HepG2 (cell line): Measurements from ENCODE around the gene HFM1. TPM values are rescaled to one million over a fixed set of nuclear protein-coding genes. Genes with fewer than 3 reads are reported as not detected.

ENCODE experiments used
- ARID2 ChIP-seq: sonication (generic); formaldehyde crosslinking; IDR thresholded peaks from 2 replicates; pipeline ENCODE4 v1.8.1; 2022; ENCODE audit warnings: mild to moderate bottlenecking, missing genetic modification reagents, borderline replicate concordance
- KDM5B ChIP-seq: sonication (generic); formaldehyde crosslinking; IDR thresholded peaks from 2 replicates; pipeline ENCODE4 v1.4.0; 2020; ENCODE audit warnings: missing genetic modification reagents, mild to moderate bottlenecking, borderline replicate concordance
- MIER2 ChIP-seq: IDR thresholded peaks from 2 replicates; pipeline ENCODE4 v1.6.1; 2016; ENCODE audit warnings: missing biosample characterization, missing genetic modification reagents
- MLLT10 ChIP-seq: sonication (generic); formaldehyde crosslinking; IDR thresholded peaks from 2 replicates; pipeline ENCODE4 v1.4.0; 2020; ENCODE audit warnings: missing genetic modification reagents
- NFYB ChIP-seq: sonication (generic); formaldehyde crosslinking; IDR thresholded peaks from 2 replicates; pipeline ENCODE4 v1.4.0; 2020; ENCODE audit warnings: missing genetic modification reagents
- PHF21A ChIP-seq: sonication (generic); formaldehyde crosslinking; IDR thresholded peaks from 2 replicates; pipeline ENCODE4 v1.5.0; 2020; ENCODE audit warnings: mild to moderate bottlenecking, missing genetic modification reagents
- RBFOX2 ChIP-seq: fragments of 200-400 bp; formaldehyde crosslinking; IDR thresholded peaks from 2 replicates; pipeline ENCODE4 v1.6.1; 2017; ENCODE audit warnings: low read depth, mild to moderate bottlenecking, low read length
- SAP130 ChIP-seq: IDR thresholded peaks from 2 replicates; pipeline ENCODE4 v1.6.1; 2016; ENCODE audit warnings: low read depth
- SP4 ChIP-seq: sonication (generic); formaldehyde crosslinking; IDR thresholded peaks from 2 replicates; pipeline ENCODE4 v1.8.1; 2023; ENCODE audit warnings: mild to moderate bottlenecking, missing genetic modification reagents
- TSC22D2 ChIP-seq: sonication (generic); formaldehyde crosslinking; IDR thresholded peaks from 2 replicates; pipeline ENCODE4 v1.5.1; 2020; ENCODE audit warnings: missing genetic modification reagents, mild to moderate bottlenecking, borderline replicate concordance
- ZBTB20 ChIP-seq: sonication (generic); formaldehyde crosslinking; IDR thresholded peaks from 2 replicates; pipeline ENCODE4 v1.8.1; 2023; ENCODE audit warnings: missing genetic modification reagents, low read depth, mild to moderate bottlenecking, borderline replicate concordance
- ZBTB7B ChIP-seq: sonication (generic); formaldehyde crosslinking; IDR thresholded peaks from 2 replicates; pipeline ENCODE4 v1.4.0; 2020; ENCODE audit warnings: missing genetic modification reagents
- ZMYM4 ChIP-seq: sonication (generic); formaldehyde crosslinking; IDR thresholded peaks from 2 replicates; pipeline ENCODE4 v1.8.1; 2023; ENCODE audit warnings: mild to moderate bottlenecking, missing genetic modification reagents
- ZNF350 ChIP-seq: sonication (generic); formaldehyde crosslinking; IDR thresholded peaks from 2 replicates; pipeline ENCODE4 v1.4.0; 2020; ENCODE audit warnings: mild to moderate bottlenecking, low read depth, missing genetic modification reagents, borderline replicate concordance
- ZNF564 ChIP-seq: sonication (generic); formaldehyde crosslinking; IDR thresholded peaks from 2 replicates; pipeline ENCODE4 v1.8.1; 2023; ENCODE audit warnings: mild to moderate bottlenecking, missing genetic modification reagents
- ZNF607 ChIP-seq: sonication (generic); formaldehyde crosslinking; IDR thresholded peaks from 2 replicates; pipeline ENCODE4 v1.5.1; 2020; ENCODE audit warnings: missing genetic modification reagents, mild to moderate bottlenecking, borderline replicate concordance
- ZNF609 ChIP-seq: sonication (generic); formaldehyde crosslinking; IDR thresholded peaks from 2 replicates; pipeline ENCODE4 v1.4.0; 2020; ENCODE audit warnings: mild to moderate bottlenecking, missing genetic modification reagents, borderline replicate concordance
- polyA plus RNA-seq, 8 experiments: library from polyadenylated mRNA; depleted of rRNA in 3 of 8; stranded (reverse) in 7 of 8; unstranded in 1 of 8; fragments of >200 nt; fragmentation: Illumina TruSeq in 4 of 8; extraction: Trizol in 4 of 8; gene quantifications; 2 replicates each; pipeline versions ENCODE4 v1.2.1 to v1.2.3, GENCODE V29; 2011 to 2016; ENCODE audit warnings: low read depth in 4 of 8, missing spikeins in 1 of 8, mixed read lengths in 1 of 8; ENCODE audit not compliant: insufficient read depth in 1 of 8
- total RNA-seq, 5 experiments: library from RNA; depleted of rRNA; stranded (reverse); fragments of >200 nt; fragmentation: Illumina TruSeq; extraction: Trizol; gene quantifications; 2 replicates each; pipeline ENCODE4 v1.2.3, GENCODE V29; 2016; ENCODE audit warnings: low read depth in 1 of 5
- TF ChIP-seq, protein P1 (sequence below): sonication (generic); formaldehyde crosslinking; IDR thresholded peaks from 2 replicates; pipeline ENCODE4 v1.4.0; 2020; ENCODE audit warnings: missing genetic modification reagents

The HFM1 gene
- total and polyA plus RNA-seq, 2 of the 13 experiments (the other 11 are each of a cell fraction or from before 2014, with no cell fraction given), result 0.29 to 1.4 TPM

GRCh38 chr1:91404151-91405012, at the start of gene HFM1 (continued):
- TF ChIP-seq SAP130 (peak; percentile 47), MLLT10 (CRISPR knock-in tag) (no peak), ZNF607 (CRISPR knock-in tag) (0 out of 2 replicates have a peak, but pooled peaks have one; percentile 26), ZMYM4 (CRISPR knock-in tag) (peak; percentile 86), KDM5B (CRISPR knock-in tag) (peak; percentile 75; the same call in 1 of the 2 replicates), PHF21A (peak; percentile 77), SP4 (CRISPR knock-in tag) (peak; percentile 23; the same call in 1 of the 2 replicates), ZNF609 (0 out of 2 replicates have a peak, but pooled peaks have one; percentile 9), NFYB (peak; percentile 52; the same call in 1 of the 2 replicates), TSC22D2 (CRISPR knock-in tag) (0 out of 2 replicates have a peak, but pooled peaks have one; percentile 17), RBFOX2 (peak; percentile 44; the same call in 1 of the 2 replicates), ARID2 (CRISPR knock-in tag) (0 out of 2 replicates have a peak, but pooled peaks have one; percentile 34), ZNF350 (CRISPR knock-in tag) (0 out of 2 replicates have a peak, but pooled peaks have one; percentile 28), ZNF564 (CRISPR knock-in tag) (0 out of 2 replicates have a peak, but pooled peaks have one; percentile 42), ZBTB7B (CRISPR knock-in tag) (peak; percentile 76; the same call in 1 of the 2 replicates), MIER2 (CRISPR knock-in tag) (no peak), ZBTB20 (CRISPR knock-in tag) (no peak)
- TF ChIP-seq, protein P1, sequence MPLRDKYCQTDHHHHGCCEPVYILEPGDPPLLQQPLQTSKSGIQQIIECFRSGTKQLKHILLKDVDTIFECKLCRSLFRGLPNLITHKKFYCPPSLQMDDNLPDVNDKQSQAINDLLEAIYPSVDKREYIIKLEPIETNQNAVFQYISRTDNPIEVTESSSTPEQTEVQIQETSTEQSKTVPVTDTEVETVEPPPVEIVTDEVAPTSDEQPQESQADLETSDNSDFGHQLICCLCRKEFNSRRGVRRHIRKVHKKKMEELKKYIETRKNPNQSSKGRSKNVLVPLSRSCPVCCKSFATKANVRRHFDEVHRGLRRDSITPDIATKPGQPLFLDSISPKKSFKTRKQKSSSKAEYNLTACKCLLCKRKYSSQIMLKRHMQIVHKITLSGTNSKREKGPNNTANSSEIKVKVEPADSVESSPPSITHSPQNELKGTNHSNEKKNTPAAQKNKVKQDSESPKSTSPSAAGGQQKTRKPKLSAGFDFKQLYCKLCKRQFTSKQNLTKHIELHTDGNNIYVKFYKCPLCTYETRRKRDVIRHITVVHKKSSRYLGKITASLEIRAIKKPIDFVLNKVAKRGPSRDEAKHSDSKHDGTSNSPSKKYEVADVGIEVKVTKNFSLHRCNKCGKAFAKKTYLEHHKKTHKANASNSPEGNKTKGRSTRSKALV (CRISPR knock-in tag), result peak; percentile 98
